ENCODE data around the gene SDK1.
A peak's percentile ranks its signal among the peaks of the same experiment; 100 is the strongest.
"Not testable (repeated sequence)": the region's sequence is repeated elsewhere in the genome, so short reads cannot be mapped to it uniquely, and the experiment has no call there.

SDK1 gene

DNA sequence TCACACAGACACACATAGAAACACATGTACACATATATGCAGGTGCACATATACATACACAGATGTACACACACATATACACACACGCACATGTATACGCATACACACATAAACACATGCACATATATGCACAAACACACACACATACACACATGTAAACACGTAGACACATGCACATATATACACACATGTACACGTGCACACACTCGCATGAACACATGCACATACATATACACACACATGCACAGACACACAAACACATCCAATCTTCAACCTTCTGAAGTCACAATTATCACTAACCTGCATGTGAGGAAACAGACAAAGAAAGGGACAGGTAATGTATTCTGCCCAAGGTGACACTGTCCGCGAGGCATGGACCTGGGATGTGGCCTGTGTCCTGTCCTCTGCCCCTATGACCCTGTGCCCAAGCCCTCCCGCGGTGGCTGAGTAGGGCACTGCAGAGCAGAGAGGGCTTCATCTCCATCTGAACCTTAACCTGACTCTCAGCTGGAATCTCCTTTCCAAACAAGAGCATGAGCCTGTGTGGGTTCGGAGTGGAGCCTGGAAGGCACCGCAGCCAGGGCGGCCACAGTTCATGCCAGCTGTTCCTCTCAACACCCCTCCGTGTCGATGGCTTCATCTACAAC, 660.9 kb downstream of the SDK1 start:
- H3K18ac ChIP-seq (ENCODE audit: low read length), result no peak overlapping the region
- H3K27ac ChIP-seq (replicated peaks; ENCODE audit: low read length), result no peak overlapping the region
- H2BK120ac ChIP-seq (ENCODE audit: low read depth, low read length), result no peak overlapping the region
- WGBS, 2 donors (ENCODE audit: extremely low coverage in 2 of 2, insufficient read length in 2 of 2, insufficient replicate concordance in 1 of 2), result no CpG with 5 or more reads among the region's 14 CpGs
- H4K8ac ChIP-seq (ENCODE audit: low read depth, low read length), result no peak overlapping the region
- H3K4me2 ChIP-seq (ENCODE audit: insufficient read depth, low read length, poor library complexity, severe bottlenecking), result no peak overlapping the region
- H3K4ac ChIP-seq (ENCODE audit: low read length), result no peak overlapping the region
- no peak overlapping the region for H4K91ac ChIP-seq (ENCODE audit: low read depth, low read length, poor library complexity)
- H2BK5ac ChIP-seq (ENCODE audit: low read length), result no peak overlapping the region
- H3K14ac ChIP-seq (ENCODE audit: low read length), result no peak overlapping the region
- no peak for DNase-seq (ENCODE audit: low spot score)
- no peaks in the 10 kb centered on the region for H3K4me1 ChIP-seq (ENCODE audit: control insufficient read depth in 2 of 2, insufficient read depth in 1 of 2, low read depth in 1 of 2, low read length in 2 of 2)
- peak overlapping the region in 1 of 2 donors; percentile 15 for H3K4me3 ChIP-seq (ENCODE audit: low read length in 2 of 2)
- H3K9me3 ChIP-seq (replicated peaks in 1 of 2; ENCODE audit: control insufficient read depth in 2 of 2, insufficient read depth in 1 of 2, low read depth in 1 of 2, low read length in 2 of 2), result no peaks in the 10 kb centered on the region
- no peaks in the 10 kb centered on the region for H3K79me1 ChIP-seq (ENCODE audit: low read depth, low read length)
- no peak overlapping the region for H2BK12ac ChIP-seq (ENCODE audit: low read length)
- no peak overlapping the region for H2BK15ac ChIP-seq (ENCODE audit: low read length)
- no peak overlapping the region for H3K23ac ChIP-seq (ENCODE audit: low read depth, low read length, poor library complexity)
- no peaks in the 10 kb centered on the region for H3K27me3 ChIP-seq (ENCODE audit: control insufficient read depth in 3 of 3, insufficient read depth in 3 of 3, low read depth in 1 of 3, low read length in 3 of 3)
- H3K36me3 ChIP-seq (replicated peaks in 1 of 2; ENCODE audit: control insufficient read depth in 2 of 2, insufficient read depth in 2 of 2, low read length in 2 of 2), result peaks cover 0 to 8% of the 10 kb centered on the region in 2 donors
- H2AK5ac ChIP-seq (ENCODE audit: low read depth, low read length), result no peak overlapping the region
- H3K9ac ChIP-seq (ENCODE audit: low read depth, low read length, poor library complexity), result no peak overlapping the region
- H2AFZ ChIP-seq (ENCODE audit: low read length), result no peak overlapping the region

DNA sequence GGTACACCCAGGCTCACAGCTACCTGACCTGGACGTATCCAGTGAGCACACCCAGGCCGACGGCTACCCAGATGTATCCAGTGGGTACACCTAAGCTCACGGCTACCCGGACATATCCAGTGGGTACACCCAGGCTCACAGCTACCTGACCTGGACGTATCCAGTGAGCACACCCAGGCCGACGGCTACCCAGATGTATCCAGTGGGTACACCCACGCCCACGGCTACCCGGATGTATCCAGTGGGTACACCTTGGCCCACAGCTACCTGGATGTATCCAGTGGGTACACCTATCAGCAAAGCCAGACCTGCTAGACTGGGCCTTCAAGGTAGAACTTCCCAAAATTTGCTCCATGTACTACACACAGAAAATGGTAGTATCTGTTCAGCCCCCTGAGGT, 662.7 kb downstream of the SDK1 start:
- not testable (repeated sequence) for H3K27me3 ChIP-seq (ENCODE audit: control insufficient read depth in 3 of 3, insufficient read depth in 3 of 3, low read depth in 1 of 3, low read length in 3 of 3); H3K23ac ChIP-seq (ENCODE audit: low read depth, low read length, poor library complexity); H2BK15ac ChIP-seq (ENCODE audit: low read length); H3K4me3 ChIP-seq (ENCODE audit: low read length in 2 of 2); H3K4ac ChIP-seq (ENCODE audit: low read length); H3K4me2 ChIP-seq (ENCODE audit: insufficient read depth, low read length, poor library complexity, severe bottlenecking); H3K79me1 ChIP-seq (ENCODE audit: low read depth, low read length); H4K91ac ChIP-seq (ENCODE audit: low read depth, low read length, poor library complexity); H3K4me1 ChIP-seq (ENCODE audit: control insufficient read depth in 2 of 2, insufficient read depth in 1 of 2, low read depth in 1 of 2, low read length in 2 of 2); H2BK5ac ChIP-seq (ENCODE audit: low read length); H2BK120ac ChIP-seq (ENCODE audit: low read depth, low read length); H3K27ac ChIP-seq (replicated peaks; ENCODE audit: low read length); H2BK12ac ChIP-seq (ENCODE audit: low read length); H4K8ac ChIP-seq (ENCODE audit: low read depth, low read length); H3K18ac ChIP-seq (ENCODE audit: low read length); H2AFZ ChIP-seq (ENCODE audit: low read length); H3K9me3 ChIP-seq (replicated peaks in 1 of 2; ENCODE audit: control insufficient read depth in 2 of 2, insufficient read depth in 1 of 2, low read depth in 1 of 2, low read length in 2 of 2); DNase-seq (ENCODE audit: low spot score); H3K14ac ChIP-seq (ENCODE audit: low read length); H3K9ac ChIP-seq (ENCODE audit: low read depth, low read length, poor library complexity); H2AK5ac ChIP-seq (ENCODE audit: low read depth, low read length)
- no CpG with 5 or more reads among the region's 11 CpGs for WGBS, 2 donors (ENCODE audit: extremely low coverage in 2 of 2, insufficient read length in 2 of 2, insufficient replicate concordance in 1 of 2)
- peaks cover 0 to 22% of the 10 kb centered on the region in 2 donors for H3K36me3 ChIP-seq (replicated peaks in 1 of 2; ENCODE audit: control insufficient read depth in 2 of 2, insufficient read depth in 2 of 2, low read length in 2 of 2)

DNA sequence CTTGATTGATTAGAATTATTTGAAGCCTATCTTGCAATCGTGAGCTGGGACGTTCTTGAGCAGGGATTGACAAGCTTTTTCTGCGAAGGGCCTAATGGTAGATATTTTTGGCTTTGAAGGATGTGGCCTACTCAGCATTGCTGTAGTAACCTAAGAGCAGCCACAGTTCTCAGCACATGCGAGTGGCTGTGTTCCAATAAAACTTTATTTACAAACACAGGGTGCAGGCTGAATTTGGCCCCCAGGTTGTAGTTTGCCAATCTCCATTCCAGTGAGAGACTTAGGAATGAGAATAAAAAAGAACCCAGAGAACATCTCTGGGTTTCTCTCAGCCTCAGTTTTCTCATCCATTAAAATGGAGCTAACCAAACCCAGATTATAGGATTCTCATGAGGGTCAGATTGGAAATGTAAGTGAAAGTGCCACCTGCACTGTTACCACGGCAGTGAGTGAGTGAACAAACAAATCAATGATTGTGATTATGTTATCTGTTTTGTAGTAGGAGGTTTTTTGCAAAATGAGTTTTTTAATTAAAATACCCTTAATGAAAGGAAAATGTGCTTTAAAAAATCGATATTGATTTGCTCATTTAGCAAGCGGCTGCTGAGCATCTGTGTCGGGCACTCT, 664.0 kb downstream of the SDK1 start:
- H3K27ac ChIP-seq (replicated peaks; ENCODE audit: low read length), result no peak overlapping the region
- no CpG with 5 or more reads among the region's 8 CpGs for WGBS, 2 donors (ENCODE audit: extremely low coverage in 2 of 2, insufficient read length in 2 of 2, insufficient replicate concordance in 1 of 2)

DNA sequence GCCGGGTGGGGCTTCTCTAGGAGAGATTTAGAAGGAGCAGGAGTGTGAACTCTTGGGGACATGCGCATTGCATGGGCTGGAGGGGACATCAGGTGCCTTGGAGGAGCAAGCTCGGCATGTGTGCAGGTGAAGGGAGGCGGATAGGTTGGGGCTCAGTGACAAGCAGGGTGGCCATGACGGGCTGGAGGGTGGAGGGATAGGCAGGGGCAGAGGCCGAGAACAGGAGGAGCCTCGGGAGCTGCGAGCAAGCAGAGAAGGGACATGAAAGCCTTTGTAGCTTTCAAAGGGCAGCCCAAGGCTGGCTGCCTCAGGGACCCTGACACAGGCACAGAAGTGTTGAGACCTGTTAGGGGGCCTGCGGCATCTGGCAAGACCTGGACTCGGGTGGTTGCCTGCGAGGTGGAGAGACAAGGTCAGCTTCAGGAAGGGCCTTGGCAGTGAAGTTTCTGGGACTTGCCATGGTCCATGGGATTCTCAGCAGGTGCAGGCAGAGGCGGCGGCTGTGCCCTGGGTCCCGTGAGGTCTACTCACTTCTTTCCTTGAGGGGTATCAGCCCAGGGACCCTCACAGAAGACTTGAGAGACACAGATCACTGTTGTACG, 664.8 kb downstream of the SDK1 start:
- no peak overlapping the region for H2BK120ac ChIP-seq (ENCODE audit: low read depth, low read length)
- H4K91ac ChIP-seq (ENCODE audit: low read depth, low read length, poor library complexity), result no peak overlapping the region
- H3K9ac ChIP-seq (ENCODE audit: low read depth, low read length, poor library complexity), result no peak overlapping the region
- H3K4ac ChIP-seq (ENCODE audit: low read length), result no peak overlapping the region
- no peaks in the 10 kb centered on the region for H3K9me3 ChIP-seq (replicated peaks in 1 of 2; ENCODE audit: control insufficient read depth in 2 of 2, insufficient read depth in 1 of 2, low read depth in 1 of 2, low read length in 2 of 2)
- no peak overlapping the region for H2AFZ ChIP-seq (ENCODE audit: low read length)
- H3K4me3 ChIP-seq (ENCODE audit: low read length in 2 of 2), result no peak overlapping the region
- DNase-seq (ENCODE audit: low spot score), result no peak
- H3K36me3 ChIP-seq (replicated peaks in 1 of 2; ENCODE audit: control insufficient read depth in 2 of 2, insufficient read depth in 2 of 2, low read length in 2 of 2), result peaks cover 0 to 22% of the 10 kb centered on the region in 2 donors
- H3K23ac ChIP-seq (ENCODE audit: low read depth, low read length, poor library complexity), result no peak overlapping the region
- H3K18ac ChIP-seq (ENCODE audit: low read length), result peak overlapping the region; percentile 48
- H3K4me1 ChIP-seq (ENCODE audit: control insufficient read depth in 2 of 2, insufficient read depth in 1 of 2, low read depth in 1 of 2, low read length in 2 of 2), result no peaks in the 10 kb centered on the region
- peak overlapping the region; percentile 33 for H2AK5ac ChIP-seq (ENCODE audit: low read depth, low read length)
- no peak overlapping the region for H4K8ac ChIP-seq (ENCODE audit: low read depth, low read length)
- H2BK12ac ChIP-seq (ENCODE audit: low read length), result no peak overlapping the region
- H3K27ac ChIP-seq (replicated peaks; ENCODE audit: low read length), result no peak overlapping the region
- no CpG with 5 or more reads among the region's 15 CpGs for WGBS, 2 donors (ENCODE audit: extremely low coverage in 2 of 2, insufficient read length in 2 of 2, insufficient replicate concordance in 1 of 2)
- no peaks in the 10 kb centered on the region for H3K27me3 ChIP-seq (ENCODE audit: control insufficient read depth in 3 of 3, insufficient read depth in 3 of 3, low read depth in 1 of 3, low read length in 3 of 3)
- H3K79me1 ChIP-seq (ENCODE audit: low read depth, low read length), result no peaks in the 10 kb centered on the region
- no peak overlapping the region for H2BK15ac ChIP-seq (ENCODE audit: low read length)
- H2BK5ac ChIP-seq (ENCODE audit: low read length), result no peak overlapping the region
- no peak overlapping the region for H3K14ac ChIP-seq (ENCODE audit: low read length)
- H3K4me2 ChIP-seq (ENCODE audit: insufficient read depth, low read length, poor library complexity, severe bottlenecking), result no peak overlapping the region

More for the DNA sequence above, 664.0 kb downstream of the SDK1 start:
- no peak overlapping the region for H3K9ac ChIP-seq (ENCODE audit: low read depth, low read length, poor library complexity)
- H3K4me3 ChIP-seq (ENCODE audit: low read length in 2 of 2), result no peak overlapping the region
- no peak overlapping the region for H2AK5ac ChIP-seq (ENCODE audit: low read depth, low read length)
- no peak overlapping the region for H2BK15ac ChIP-seq (ENCODE audit: low read length)
- no peaks in the 10 kb centered on the region for H3K79me1 ChIP-seq (ENCODE audit: low read depth, low read length)
- no peak overlapping the region for H3K4me2 ChIP-seq (ENCODE audit: insufficient read depth, low read length, poor library complexity, severe bottlenecking)
- no peak overlapping the region for H3K4ac ChIP-seq (ENCODE audit: low read length)
- H4K91ac ChIP-seq (ENCODE audit: low read depth, low read length, poor library complexity), result no peak overlapping the region
- H3K36me3 ChIP-seq (replicated peaks in 1 of 2; ENCODE audit: control insufficient read depth in 2 of 2, insufficient read depth in 2 of 2, low read length in 2 of 2), result peaks cover 0 to 22% of the 10 kb centered on the region in 2 donors
- H3K9me3 ChIP-seq (replicated peaks in 1 of 2; ENCODE audit: control insufficient read depth in 2 of 2, insufficient read depth in 1 of 2, low read depth in 1 of 2, low read length in 2 of 2), result no peaks in the 10 kb centered on the region
- no peaks in the 10 kb centered on the region for H3K4me1 ChIP-seq (ENCODE audit: control insufficient read depth in 2 of 2, insufficient read depth in 1 of 2, low read depth in 1 of 2, low read length in 2 of 2)
- H3K23ac ChIP-seq (ENCODE audit: low read depth, low read length, poor library complexity), result no peak overlapping the region
- H3K18ac ChIP-seq (ENCODE audit: low read length), result no peak overlapping the region
- no peaks in the 10 kb centered on the region for H3K27me3 ChIP-seq (ENCODE audit: control insufficient read depth in 3 of 3, insufficient read depth in 3 of 3, low read depth in 1 of 3, low read length in 3 of 3)
- no peak overlapping the region for H4K8ac ChIP-seq (ENCODE audit: low read depth, low read length)
- H3K14ac ChIP-seq (ENCODE audit: low read length), result no peak overlapping the region
- no peak overlapping the region for H2BK5ac ChIP-seq (ENCODE audit: low read length)
- no peak overlapping the region for H2BK120ac ChIP-seq (ENCODE audit: low read depth, low read length)
- H2AFZ ChIP-seq (ENCODE audit: low read length), result no peak overlapping the region
- no peak overlapping the region for H2BK12ac ChIP-seq (ENCODE audit: low read length)
- no peak for DNase-seq (ENCODE audit: low spot score)
